ENCODE data around the gene ARHGAP35. TPM values are rescaled to one million over a fixed set of nuclear protein-coding genes. Genes with fewer than 3 reads are reported as not detected.

The ARHGAP35 gene
- total RNA-seq, 1 experiment from 2014 or later = 81.7 TPM

GRCh38 chr19:46856062-46857022 lies 4.5 kb upstream of the ARHGAP35 start:
- POLR2A ChIA-PET = interaction anchor here (0.5 to 1.0 kb wide), 2 partner anchors 34 to 84 kb away, joined by 3 to 4 read pairs; no protein-coding TSS in a partner anchor
- H3K4me3 ChIP-seq (ENCODE audit: low read depth, low read length) = peak overlapping the region; percentile 33
- peaks cover 12% of the 10 kb centered on the region for H3K4me1 Mint-ChIP-seq (ENCODE audit: low read depth, unreplicated experiment)

DNA sequence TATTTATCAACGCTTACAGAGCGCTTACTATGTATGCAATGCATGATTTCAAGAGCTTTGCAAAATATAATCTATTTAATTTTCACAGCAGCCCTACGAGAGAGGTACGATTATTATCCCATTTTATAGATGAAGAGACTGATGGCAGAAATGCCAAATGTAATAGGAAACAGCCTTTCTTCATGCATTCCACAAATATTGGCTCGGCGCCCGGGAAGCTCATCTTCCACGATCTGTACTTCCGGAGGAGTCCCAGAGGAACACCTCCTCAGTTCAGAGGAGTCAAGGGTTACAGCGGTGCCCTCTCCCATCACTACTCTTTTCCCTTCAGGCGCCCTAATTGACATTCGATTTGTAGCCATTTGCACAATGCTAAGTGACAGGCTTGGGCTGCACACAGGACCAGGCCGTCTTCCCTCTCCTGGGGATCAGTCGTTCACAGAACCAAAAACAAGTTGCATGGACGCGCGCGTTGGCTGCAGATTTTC lies 1.1 kb upstream of the ARHGAP35 start:
- POLR2A ChIA-PET = interaction anchor here (0.5 to 2.3 kb wide), 3 partner anchors 15 to 128 kb away, joined by 4 to 8 read pairs (median 7); no protein-coding TSS in a partner anchor

More at GRCh38 chr19:46856062-46857022, 4.5 kb upstream of the ARHGAP35 start:
- Mint-ChIP-seq H3K4me3 (ENCODE audit: unreplicated experiment) (peak overlapping the region; percentile 73), H3K27ac (ENCODE audit: unreplicated experiment) (peak overlapping the region; percentile 53), H3K9me3 (ENCODE audit: unreplicated experiment) (no peaks in the 10 kb centered on the region), H3K27me3 (ENCODE audit: insufficient read depth, unreplicated experiment) (no peaks in the 10 kb centered on the region), H3K36me3 (ENCODE audit: insufficient read depth, unreplicated experiment) (peaks cover 19% of the 10 kb centered on the region)
- CTCF ChIA-PET = interaction anchor here (0.6 to 2.2 kb wide), 7 partner anchors 34 to 174 kb away, joined by 3 to 15 read pairs (median 5); no protein-coding TSS in a partner anchor
- H3K36me3 ChIP-seq (ENCODE audit: control insufficient read depth, insufficient read depth, low read length) = no peaks in the 10 kb centered on the region
- BruUV-seq (replicated peaks) = no TSS peak
- H3K9me3 ChIP-seq = no peaks in the 10 kb centered on the region
- intact Hi-C loops (cut with micrococcal nuclease; ENCODE audit: unreplicated experiment) = loop anchor here (1.0 to 10.0 kb wide), 5 partner anchors 35 to 268 kb away; no protein-coding TSS in a partner anchor
- H3K4me1 ChIP-seq = peaks cover 5% of the 10 kb centered on the region; the same call in 1 of the 2 replicates
- DNase-seq = peak; percentile 95 to 96
- H3K27me3 ChIP-seq (replicated peaks; ENCODE audit: control insufficient read depth, insufficient read depth, low read length) = no peaks in the 10 kb centered on the region
- TF ChIP-seq, protein P1, sequence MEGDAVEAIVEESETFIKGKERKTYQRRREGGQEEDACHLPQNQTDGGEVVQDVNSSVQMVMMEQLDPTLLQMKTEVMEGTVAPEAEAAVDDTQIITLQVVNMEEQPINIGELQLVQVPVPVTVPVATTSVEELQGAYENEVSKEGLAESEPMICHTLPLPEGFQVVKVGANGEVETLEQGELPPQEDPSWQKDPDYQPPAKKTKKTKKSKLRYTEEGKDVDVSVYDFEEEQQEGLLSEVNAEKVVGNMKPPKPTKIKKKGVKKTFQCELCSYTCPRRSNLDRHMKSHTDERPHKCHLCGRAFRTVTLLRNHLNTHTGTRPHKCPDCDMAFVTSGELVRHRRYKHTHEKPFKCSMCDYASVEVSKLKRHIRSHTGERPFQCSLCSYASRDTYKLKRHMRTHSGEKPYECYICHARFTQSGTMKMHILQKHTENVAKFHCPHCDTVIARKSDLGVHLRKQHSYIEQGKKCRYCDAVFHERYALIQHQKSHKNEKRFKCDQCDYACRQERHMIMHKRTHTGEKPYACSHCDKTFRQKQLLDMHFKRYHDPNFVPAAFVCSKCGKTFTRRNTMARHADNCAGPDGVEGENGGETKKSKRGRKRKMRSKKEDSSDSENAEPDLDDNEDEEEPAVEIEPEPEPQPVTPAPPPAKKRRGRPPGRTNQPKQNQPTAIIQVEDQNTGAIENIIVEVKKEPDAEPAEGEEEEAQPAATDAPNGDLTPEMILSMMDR (IDR thresholded peaks at IDR 0.05; ENCODE audit: insufficient read depth in 1 of 2, low read depth in 1 of 2, low read length in 1 of 2, severe bottlenecking in 1 of 2, unreplicated experiment in 1 of 2) = peak; percentile 75 to 90

More for the DNA sequence above, 1.1 kb upstream of the ARHGAP35 start:
- Mint-ChIP-seq H3K9me3 (ENCODE audit: unreplicated experiment) (no peaks in the 10 kb centered on the region), H3K27me3 (ENCODE audit: insufficient read depth, unreplicated experiment) (no peaks in the 10 kb centered on the region), H3K4me3 (ENCODE audit: unreplicated experiment) (no peak overlapping the region), H3K27ac (ENCODE audit: unreplicated experiment) (peak overlapping the region; percentile 74), H3K36me3 (ENCODE audit: insufficient read depth, unreplicated experiment) (peaks cover 19% of the 10 kb centered on the region), H3K4me1 (ENCODE audit: low read depth, unreplicated experiment) (peaks cover 12% of the 10 kb centered on the region)
- TSS peak; percentile 91 for BruUV-seq (replicated peaks)
- TF ChIP-seq, protein P1 (IDR thresholded peaks at IDR 0.05; ENCODE audit: insufficient read depth in 1 of 2, low read depth in 1 of 2, low read length in 1 of 2, severe bottlenecking in 1 of 2, unreplicated experiment in 1 of 2) = no peak
- CTCF ChIA-PET = interaction anchor here (0.7 to 1.4 kb wide), 3 partner anchors 43 to 131 kb away, joined by 3 to 4 read pairs (median 3); no protein-coding TSS in a partner anchor
- Histone ChIP-seq H3K4me1 (peaks cover 28% of the 10 kb centered on the region), H3K9me3 (no peaks in the 10 kb centered on the region), H3K4me3 (ENCODE audit: low read depth, low read length) (peak overlapping the region; percentile 39), H3K27me3 (replicated peaks; ENCODE audit: control insufficient read depth, insufficient read depth, low read length) (no peaks in the 10 kb centered on the region), H3K36me3 (ENCODE audit: control insufficient read depth, insufficient read depth, low read length) (no peaks in the 10 kb centered on the region)
- DNase-seq = no peak
- intact Hi-C loops (cut with micrococcal nuclease; ENCODE audit: unreplicated experiment) = loop anchor here (2.0 to 10.0 kb wide), 6 partner anchors 31 to 395 kb away; partner anchors contain the start of gene CCDC9
